Measurements from ENCODE around the gene MYO7A. TPM values are rescaled to one million over a fixed set of nuclear protein-coding genes. Genes with fewer than 3 reads are reported as not detected.

Gene MYO7A
- total and polyA plus RNA-seq, 2 of the 4 experiments (the other 2 are of a cell fraction) = 0.02 TPM; not detected in 1

DNA sequence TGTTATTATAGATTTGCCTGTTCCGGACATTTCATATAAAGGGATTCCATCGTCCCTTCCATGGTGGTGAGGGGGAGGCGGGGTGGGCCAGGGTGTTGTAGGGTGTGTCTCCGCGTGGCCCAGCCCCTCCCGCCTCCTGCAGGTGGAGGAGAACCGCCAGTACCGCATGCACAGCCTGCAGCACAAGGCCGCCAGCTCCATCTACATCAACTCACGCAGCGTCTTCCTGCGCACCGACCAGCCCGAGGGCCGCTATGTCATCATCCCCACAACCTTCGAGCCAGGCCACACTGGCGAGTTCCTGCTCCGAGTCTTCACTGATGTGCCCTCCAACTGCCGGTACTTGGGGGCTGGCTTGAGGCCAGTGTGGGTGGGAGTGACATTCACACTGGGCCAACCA, 7.5 kb upstream of the MYO7A start:
- Histone ChIP-seq H3K27me3 (ENCODE audit: control insufficient read depth, insufficient read depth, low read length) (no peaks in the 10 kb centered on the region), H3K27ac (ENCODE audit: insufficient read depth, low read length) (no peak overlapping the region), H3K23ac (ENCODE audit: low read depth, low read length) (no peak overlapping the region), H3K18ac (ENCODE audit: low read depth, low read length) (no peak overlapping the region), H4K8ac (ENCODE audit: low read depth in 2 of 2, low read length in 2 of 2) (no peak overlapping the region), H3K56ac (ENCODE audit: extremely low read depth, insufficient read depth, low read length) (no peak overlapping the region), H3K9me1 (ENCODE audit: insufficient read depth, low read length) (no peaks in the 10 kb centered on the region; the same call in none of the 2 replicates), H3K79me1 (ENCODE audit: low read depth in 1 of 2, low read length in 2 of 2) (no peaks in the 10 kb centered on the region), H3K4me3 (ENCODE audit: insufficient read depth, low read depth, low read length) (no peak overlapping the region), H4K5ac (ENCODE audit: low read depth, low read length) (no peak overlapping the region), H3K4ac (ENCODE audit: low read depth, low read length) (no peak overlapping the region), H2AK5ac (ENCODE audit: low read depth, low read length) (no peak overlapping the region), H4K91ac (ENCODE audit: insufficient read depth, low read depth, low read length) (no peak overlapping the region), H2BK5ac (ENCODE audit: low read depth, low read length, poor library complexity, severe bottlenecking) (no peak overlapping the region), H2BK120ac (ENCODE audit: low read depth, low read length) (no peak overlapping the region), H3K9ac (ENCODE audit: low read depth, low read length) (no peak overlapping the region), H2BK15ac (ENCODE audit: low read depth, low read length) (no peak overlapping the region), H3K4me1 (ENCODE audit: control insufficient read depth, insufficient read depth, low read length) (no peaks in the 10 kb centered on the region), H3K36me3 (ENCODE audit: control insufficient read depth, insufficient read depth, low read length) (peaks cover 29% of the 10 kb centered on the region; the same call in 1 of the 2 replicates), H3K14ac (replicated peaks; ENCODE audit: low read depth, low read length) (no peak overlapping the region), H2BK20ac (ENCODE audit: low read depth, low read length) (no peak overlapping the region), H4K20me1 (ENCODE audit: insufficient read depth, low read length) (no peaks in the 10 kb centered on the region), H3K4me2 (ENCODE audit: low read depth, low read length) (no peak overlapping the region), H2AFZ (replicated peaks; ENCODE audit: low read length, poor library complexity) (no peak overlapping the region), H2AK9ac (replicated peaks; ENCODE audit: low read depth, low read length, poor library complexity) (no peak overlapping the region), H3K9me3 (ENCODE audit: control insufficient read depth, insufficient read depth, low read length) (no peaks in the 10 kb centered on the region)
- ChIA-PET CTCF (no interaction called here), POLR2A (ENCODE audit: unreplicated experiment) (no interaction called here)
- dilution Hi-C loops (cut with HindIII; ENCODE audit: low sequenced_read_pairs, unreplicated experiment) = no loop called here
- intact Hi-C loops (cut with micrococcal nuclease) = no loop called here
- no TSS peak for BruUV-seq (replicated peaks)
- DNase-seq (no peak), ATAC-seq (ENCODE audit: low read depth) (no peak)
- in situ Hi-C loops (cut with MboI; ENCODE audit: low sequenced_read_pairs) = loop anchor here (10.0 kb wide), 1 partner anchor 64 kb away; no protein-coding TSS in a partner anchor
- WGBS, 2 experiments (ENCODE audit: extremely low coverage in 2 of 2, insufficient read length in 1 of 2) = no CpG with 5 or more reads among the region's 19 CpGs
- TF ChIP-seq POLR2A (IDR thresholded peaks at IDR 0.05; ENCODE audit: low read depth, low read length) (no peak), MAZ (IDR thresholded peaks at IDR 0.05; ENCODE audit: borderline replicate concordance, low read depth, low read length) (no peak)
